ENCODE measurements around the gene SLC44A3. TPM values are rescaled to one million over a fixed set of nuclear protein-coding genes. Genes with fewer than 3 reads are reported as not detected.

The SLC44A3 gene
- total RNA-seq, 5 donors from 2014 or later (not counting 1 experiment from before 2014, with no cell fraction given) = 0.30 to 0.99 (median 0.74) TPM; not detected in 1

GRCh38 chr1:94852788-94853187 is 32.6 kb downstream of the SLC44A3 start:
- H3K4me3 ChIP-seq (ENCODE audit: control insufficient read depth in 1 of 2, extremely low read depth in 1 of 2, low read length in 1 of 2) = no peak overlapping the region
- H3K27ac ChIP-seq (ENCODE audit: low read length) = no peak overlapping the region
- Mint-ChIP-seq H3K36me3 (no peaks in the 10 kb centered on the region), H3K27ac (no peak overlapping the region), H3K27me3 (peaks cover 5 to 9% of the 10 kb centered on the region in 2 donors), H3K4me3 (no peak overlapping the region), H3K9me3 (no peaks in the 10 kb centered on the region), H3K4me1 (no peaks in the 10 kb centered on the region)
- no peaks in the 10 kb centered on the region for H3K9me3 ChIP-seq
- POLR2A ChIA-PET = no interaction called here
- H3K36me3 ChIP-seq (ENCODE audit: control insufficient read depth in 2 of 2, extremely low read depth in 1 of 2, insufficient read depth in 1 of 2, low read length in 1 of 2) = no peaks in the 10 kb centered on the region
- H3K4me1 ChIP-seq (ENCODE audit: control insufficient read depth in 1 of 2, extremely low read depth in 1 of 2, insufficient read depth in 2 of 2, low read length in 2 of 2) = no peaks in the 10 kb centered on the region
- H3K27me3 ChIP-seq (replicated peaks in 1 of 2; ENCODE audit: control insufficient read depth in 2 of 2, extremely low read depth in 1 of 2, insufficient read depth in 2 of 2, low read length in 1 of 2) = peaks cover 3 to 20% of the 10 kb centered on the region in 2 experiments
- DNase-seq (no peak), ATAC-seq (replicated peaks in 1 of 4) (no peak)
- CTCF ChIA-PET = interaction anchor here (1.0 to 3.6 kb wide), 2 partner anchors 191 kb away, joined by 3 to 17 read pairs; no protein-coding TSS in a partner anchor
- WGBS (ENCODE audit: insufficient coverage) = 62% methylated on average over 2 of the region's 2 CpGs

GRCh38 chr1:94854458-94855306 is 34.5 kb downstream of the SLC44A3 start:
- H3K4me1 ChIP-seq (ENCODE audit: control insufficient read depth in 1 of 2, extremely low read depth in 1 of 2, insufficient read depth in 2 of 2, low read length in 2 of 2) = no peaks in the 10 kb centered on the region
- peak overlapping the region; percentile 51 to 64 for H3K4me3 ChIP-seq (ENCODE audit: control insufficient read depth in 1 of 2, extremely low read depth in 1 of 2, low read length in 1 of 2)
- ChIA-PET POLR2A (interaction anchor here (0.6 to 0.8 kb wide), 2 partner anchors 379 kb away, joined by 3 read pairs; partner anchors contain the start of gene RWDD3 (in 1 of the 2)), CTCF (interaction anchor here (0.6 to 5.8 kb wide), 41 partner anchors 9 to 1888 kb away, joined by 3 to 120 read pairs (median 4); partner anchors contain the start of genes RWDD3 (in 2 of the 2) and ALG14 (in 1 of the 2))
- no peaks in the 10 kb centered on the region for H3K36me3 Mint-ChIP-seq
- peaks cover 3 to 20% of the 10 kb centered on the region in 2 experiments for H3K27me3 ChIP-seq (replicated peaks in 1 of 2; ENCODE audit: control insufficient read depth in 2 of 2, extremely low read depth in 1 of 2, insufficient read depth in 2 of 2, low read length in 1 of 2)
- no peak overlapping the region for H3K27ac Mint-ChIP-seq
- no peak overlapping the region for H3K27ac ChIP-seq (ENCODE audit: low read length)
- peak; percentile 42 to 88 (median 66) for DNase-seq
- H3K9me3 Mint-ChIP-seq = no peaks in the 10 kb centered on the region
- H3K36me3 ChIP-seq (ENCODE audit: control insufficient read depth in 2 of 2, extremely low read depth in 1 of 2, insufficient read depth in 1 of 2, low read length in 1 of 2) = no peaks in the 10 kb centered on the region
- no peaks in the 10 kb centered on the region for H3K4me1 Mint-ChIP-seq
- 28% methylated on average over 10 of the region's 21 CpGs for WGBS (ENCODE audit: insufficient coverage)
- ATAC-seq (replicated peaks in 1 of 4) = peak; percentile 94 to 98 (median 96)
- no peak overlapping the region for H3K4me3 Mint-ChIP-seq
- peaks cover 8% of the 10 kb centered on the region in 2 donors for H3K27me3 Mint-ChIP-seq
- H3K9me3 ChIP-seq = no peaks in the 10 kb centered on the region

- H3K4me3 Mint-ChIP-seq = no peak overlapping the region
- peaks cover 6 to 8% of the 10 kb centered on the region in 2 donors for H3K27me3 Mint-ChIP-seq
- DNase-seq = no peak
- H3K4me3 ChIP-seq (ENCODE audit: control insufficient read depth in 1 of 2, extremely low read depth in 1 of 2, low read length in 1 of 2) = no peak overlapping the region
- no peak overlapping the region for H3K27ac Mint-ChIP-seq
- no peaks in the 10 kb centered on the region for H3K9me3 ChIP-seq
- ATAC-seq (replicated peaks in 1 of 4) = no peak
- H3K27ac ChIP-seq (ENCODE audit: low read length) = no peak overlapping the region
- ChIA-PET CTCF (interaction anchor here (0.6 to 5.8 kb wide), 19 partner anchors 9 to 379 kb away, joined by 3 to 120 read pairs (median 4); partner anchors contain the start of gene RWDD3 (in 1 of the 2)), POLR2A (no interaction called here)
- H3K4me1 Mint-ChIP-seq = no peaks in the 10 kb centered on the region
- no peaks in the 10 kb centered on the region for H3K36me3 Mint-ChIP-seq
- 90% methylated on average over 2 of the region's 2 CpGs for WGBS (ENCODE audit: insufficient coverage)
- H3K9me3 Mint-ChIP-seq = no peaks in the 10 kb centered on the region
- H3K36me3 ChIP-seq (ENCODE audit: control insufficient read depth in 2 of 2, extremely low read depth in 1 of 2, insufficient read depth in 1 of 2, low read length in 1 of 2) = no peaks in the 10 kb centered on the region
- H3K4me1 ChIP-seq (ENCODE audit: control insufficient read depth in 1 of 2, extremely low read depth in 1 of 2, insufficient read depth in 2 of 2, low read length in 2 of 2) = no peaks in the 10 kb centered on the region
- H3K27me3 ChIP-seq (replicated peaks in 1 of 2; ENCODE audit: control insufficient read depth in 2 of 2, extremely low read depth in 1 of 2, insufficient read depth in 2 of 2, low read length in 1 of 2) = peaks cover 3 to 18% of the 10 kb centered on the region in 2 experiments
Observed at GRCh38 chr1:94855307-94855700, 35.1 kb downstream of the SLC44A3 start.

GRCh38 chr1:94856004-94856403 is 35.8 kb downstream of the SLC44A3 start:
- Mint-ChIP-seq H3K36me3 (no peaks in the 10 kb centered on the region), H3K27me3 (peaks cover 7 to 8% of the 10 kb centered on the region in 2 donors), H3K9me3 (no peaks in the 10 kb centered on the region), H3K4me3 (no peak overlapping the region), H3K4me1 (no peaks in the 10 kb centered on the region), H3K27ac (no peak overlapping the region)
- no peaks in the 10 kb centered on the region for H3K36me3 ChIP-seq (ENCODE audit: control insufficient read depth in 2 of 2, extremely low read depth in 1 of 2, insufficient read depth in 1 of 2, low read length in 1 of 2)
- H3K27ac ChIP-seq (ENCODE audit: low read length) = no peak overlapping the region
- ChIA-PET POLR2A (no interaction called here), CTCF (interaction anchor here (0.6 to 5.8 kb wide), 9 partner anchors 10 to 1165 kb away, joined by 3 to 120 read pairs (median 3); partner anchors contain the start of gene RWDD3 (in 1 of the 2))
- no peak overlapping the region for H3K4me3 ChIP-seq (ENCODE audit: control insufficient read depth in 1 of 2, extremely low read depth in 1 of 2, low read length in 1 of 2)
- H3K9me3 ChIP-seq = no peaks in the 10 kb centered on the region
- no CpG with 5 or more reads among the region's 5 CpGs for WGBS (ENCODE audit: insufficient coverage)
- peaks cover 3 to 16% of the 10 kb centered on the region in 2 experiments for H3K27me3 ChIP-seq (replicated peaks in 1 of 2; ENCODE audit: control insufficient read depth in 2 of 2, extremely low read depth in 1 of 2, insufficient read depth in 2 of 2, low read length in 1 of 2)
- no peaks in the 10 kb centered on the region for H3K4me1 ChIP-seq (ENCODE audit: control insufficient read depth in 1 of 2, extremely low read depth in 1 of 2, insufficient read depth in 2 of 2, low read length in 2 of 2)
- ATAC-seq (replicated peaks in 1 of 4) (no peak), DNase-seq (no peak)

- DNase-seq (no peak), ATAC-seq (replicated peaks in 1 of 4) (no peak)
- no peak overlapping the region for H3K27ac Mint-ChIP-seq
- Histone ChIP-seq H3K36me3 (ENCODE audit: control insufficient read depth in 2 of 2, extremely low read depth in 1 of 2, insufficient read depth in 1 of 2, low read length in 1 of 2) (no peaks in the 10 kb centered on the region), H3K9me3 (no peaks in the 10 kb centered on the region), H3K4me3 (ENCODE audit: control insufficient read depth in 1 of 2, extremely low read depth in 1 of 2, low read length in 1 of 2) (no peak overlapping the region), H3K27me3 (replicated peaks in 1 of 2; ENCODE audit: control insufficient read depth in 2 of 2, extremely low read depth in 1 of 2, insufficient read depth in 2 of 2, low read length in 1 of 2) (peaks cover 3 to 16% of the 10 kb centered on the region in 2 experiments), H3K27ac (ENCODE audit: low read length) (no peak overlapping the region), H3K4me1 (ENCODE audit: control insufficient read depth in 1 of 2, extremely low read depth in 1 of 2, insufficient read depth in 2 of 2, low read length in 2 of 2) (no peaks in the 10 kb centered on the region)
- no peaks in the 10 kb centered on the region for H3K4me1 Mint-ChIP-seq
- ChIA-PET POLR2A (no interaction called here), CTCF (interaction anchor here (0.7 to 5.8 kb wide), 8 partner anchors 8 to 1165 kb away, joined by 3 to 120 read pairs (median 4); partner anchors contain the start of gene RWDD3 (in 1 of the 2))
- no peaks in the 10 kb centered on the region for H3K36me3 Mint-ChIP-seq
- H3K9me3 Mint-ChIP-seq = no peaks in the 10 kb centered on the region
- WGBS (ENCODE audit: insufficient coverage) = 83% methylated on average over 1 of the region's 3 CpGs
- H3K4me3 Mint-ChIP-seq = no peak overlapping the region
- peaks cover 7 to 8% of the 10 kb centered on the region in 2 donors for H3K27me3 Mint-ChIP-seq
Observed at GRCh38 chr1:94856868-94857267, 36.7 kb downstream of the SLC44A3 start.

GRCh38 chr1:94858276-94858675 is 38.1 kb downstream of the SLC44A3 start:
- Histone ChIP-seq H3K27me3 (replicated peaks in 1 of 2; ENCODE audit: control insufficient read depth in 2 of 2, extremely low read depth in 1 of 2, insufficient read depth in 2 of 2, low read length in 1 of 2) (peaks cover 3 to 16% of the 10 kb centered on the region in 2 experiments), H3K27ac (ENCODE audit: low read length) (no peak overlapping the region), H3K4me3 (ENCODE audit: control insufficient read depth in 1 of 2, extremely low read depth in 1 of 2, low read length in 1 of 2) (no peak overlapping the region), H3K4me1 (ENCODE audit: control insufficient read depth in 1 of 2, extremely low read depth in 1 of 2, insufficient read depth in 2 of 2, low read length in 2 of 2) (no peaks in the 10 kb centered on the region), H3K36me3 (ENCODE audit: control insufficient read depth in 2 of 2, extremely low read depth in 1 of 2, insufficient read depth in 1 of 2, low read length in 1 of 2) (no peaks in the 10 kb centered on the region), H3K9me3 (no peaks in the 10 kb centered on the region)
- Mint-ChIP-seq H3K9me3 (no peaks in the 10 kb centered on the region), H3K27ac (no peak overlapping the region), H3K4me1 (no peaks in the 10 kb centered on the region), H3K27me3 (peaks cover 7 to 8% of the 10 kb centered on the region in 2 donors), H3K36me3 (no peaks in the 10 kb centered on the region), H3K4me3 (no peak overlapping the region)
- ATAC-seq (replicated peaks in 1 of 4) = no peak
- ChIA-PET CTCF (interaction anchor here in 1 of 2 donors (5.8 kb wide), 1 partner anchor 186 kb away, joined by 120 read pairs; no protein-coding TSS in a partner anchor), POLR2A (no interaction called here)
- WGBS (ENCODE audit: insufficient coverage) = 71% methylated on average over 1 of the region's 2 CpGs
- DNase-seq = no peak
